Left forelimb (tissue), 1 donor: ENCODE data around the gene ADCY2.

Experiments used
- DNase-seq: peaks from one replicate; pipeline ENCODE4 v3.0.0-alpha.2; 2018; ENCODE audit warnings: low spot score

Gene ADCY2

DNA sequence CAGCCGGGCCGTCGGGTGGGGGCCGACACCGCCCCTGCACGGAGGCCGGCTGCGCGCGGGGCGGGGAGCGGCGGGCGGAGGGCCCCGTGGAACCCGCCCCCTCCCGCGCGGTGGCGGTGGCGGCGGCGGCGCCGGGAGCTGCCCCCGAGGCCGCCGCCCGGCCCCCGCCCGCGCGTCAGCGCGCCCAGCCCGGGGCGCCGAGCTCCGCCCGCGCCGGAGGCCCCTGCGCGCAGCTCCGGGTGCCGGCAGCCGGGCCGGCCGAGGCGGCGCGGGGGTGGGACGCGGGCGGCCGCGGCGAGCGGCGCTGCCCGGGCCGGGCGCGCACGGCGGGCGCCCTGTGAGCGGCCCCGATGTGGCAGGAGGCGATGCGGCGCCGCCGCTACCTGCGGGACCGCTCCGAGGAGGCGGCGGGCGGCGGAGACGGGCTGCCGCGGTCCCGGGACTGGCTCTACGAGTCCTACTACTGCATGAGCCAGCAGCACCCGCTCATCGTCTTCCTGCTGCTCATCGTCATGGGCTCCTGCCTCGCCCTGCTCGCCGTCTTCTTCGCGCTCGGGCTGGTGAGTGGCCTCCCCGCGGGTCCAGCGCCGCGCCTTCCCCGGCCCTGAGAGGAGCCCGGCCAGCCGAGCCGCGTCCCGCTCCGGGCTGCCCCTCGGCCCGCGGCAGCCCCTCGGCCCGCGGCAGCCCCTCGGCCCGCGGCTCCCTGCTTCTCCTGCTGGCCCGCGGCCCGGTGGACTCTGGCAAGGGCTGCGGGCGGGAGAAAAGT lies at the start of gene ADCY2:
Gene ADCY2 (plus strand): TSS at position 192 of the 766 bp plus-strand sequence. CDS start 159 bp downstream, at position 351.
- DNase-seq, result peak; percentile 73

DNA sequence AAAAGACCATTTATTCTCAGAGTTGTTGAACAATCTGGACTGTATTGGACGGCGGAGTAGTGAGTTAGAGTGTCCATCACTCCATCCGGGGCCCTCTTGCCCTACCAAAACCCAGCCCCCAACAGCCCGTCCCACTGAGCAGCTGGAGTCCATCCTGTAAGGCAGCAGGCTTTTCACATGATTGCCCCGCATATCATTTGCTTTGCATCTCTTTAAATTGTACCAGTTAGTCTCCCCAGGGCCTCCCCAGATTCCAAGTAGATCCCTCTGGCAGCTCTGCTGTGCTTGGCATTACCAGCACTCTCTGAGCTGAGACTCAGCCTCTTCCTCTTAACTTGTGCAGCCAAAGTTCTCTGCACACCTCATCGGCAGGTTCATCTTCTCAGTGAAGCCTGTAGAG lies 48.6 kb upstream of the ADCY2 start:
- DNase-seq, result no peak

DNA sequence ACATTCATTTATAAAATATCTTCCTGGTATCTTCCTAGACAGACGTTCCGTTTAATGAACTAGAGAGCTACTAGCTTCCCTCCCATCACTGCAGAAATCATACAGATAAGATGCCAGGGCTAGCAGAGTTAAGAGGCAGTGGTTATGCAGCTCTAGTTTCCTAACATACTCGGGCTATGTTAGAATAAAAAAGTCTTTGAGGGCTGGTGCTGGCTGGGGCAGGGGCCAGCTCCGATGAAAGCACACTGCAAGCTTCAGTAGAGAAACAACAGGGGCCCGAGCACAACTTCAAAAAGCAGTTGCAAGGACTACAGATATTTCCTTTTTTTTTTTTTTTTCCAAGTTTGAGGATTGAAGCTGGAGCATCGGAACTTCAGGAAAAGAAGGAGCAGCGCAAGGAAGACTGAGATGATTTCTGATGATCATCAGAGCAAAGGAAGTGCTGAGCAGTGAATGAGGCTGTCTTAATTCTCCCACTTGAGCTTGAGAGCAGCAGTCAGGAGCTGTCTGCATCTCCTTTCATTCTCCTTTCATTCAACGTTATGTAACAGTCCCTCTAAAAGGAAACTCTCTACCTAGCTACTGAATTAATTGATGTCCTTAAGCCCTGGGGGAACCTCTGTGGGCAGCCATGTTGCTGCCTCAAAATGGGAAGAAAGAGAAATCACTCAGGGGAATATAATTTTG lies 47.6 kb upstream of the ADCY2 start:
- DNase-seq, result no peak

DNA sequence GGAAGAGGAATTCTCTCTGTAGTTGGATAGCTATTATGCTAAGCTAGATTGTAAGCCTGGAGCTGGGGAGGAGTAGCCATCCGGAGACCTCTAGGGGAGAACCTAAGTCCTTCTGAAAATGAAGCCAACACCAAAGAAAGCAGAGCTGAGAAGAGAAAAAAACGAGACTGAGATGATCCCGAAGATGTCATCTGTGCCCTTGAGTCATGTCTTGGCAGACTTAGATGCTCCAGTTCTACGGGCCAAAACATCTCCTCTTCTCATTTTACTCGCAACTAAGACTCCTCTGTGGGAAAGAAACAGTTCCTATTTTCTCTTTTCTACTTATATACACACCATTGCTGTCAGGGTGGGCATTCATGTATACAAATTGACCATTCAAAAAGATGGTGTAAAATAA lies 34.3 kb upstream of the ADCY2 start:
- no peak for DNase-seq

DNA sequence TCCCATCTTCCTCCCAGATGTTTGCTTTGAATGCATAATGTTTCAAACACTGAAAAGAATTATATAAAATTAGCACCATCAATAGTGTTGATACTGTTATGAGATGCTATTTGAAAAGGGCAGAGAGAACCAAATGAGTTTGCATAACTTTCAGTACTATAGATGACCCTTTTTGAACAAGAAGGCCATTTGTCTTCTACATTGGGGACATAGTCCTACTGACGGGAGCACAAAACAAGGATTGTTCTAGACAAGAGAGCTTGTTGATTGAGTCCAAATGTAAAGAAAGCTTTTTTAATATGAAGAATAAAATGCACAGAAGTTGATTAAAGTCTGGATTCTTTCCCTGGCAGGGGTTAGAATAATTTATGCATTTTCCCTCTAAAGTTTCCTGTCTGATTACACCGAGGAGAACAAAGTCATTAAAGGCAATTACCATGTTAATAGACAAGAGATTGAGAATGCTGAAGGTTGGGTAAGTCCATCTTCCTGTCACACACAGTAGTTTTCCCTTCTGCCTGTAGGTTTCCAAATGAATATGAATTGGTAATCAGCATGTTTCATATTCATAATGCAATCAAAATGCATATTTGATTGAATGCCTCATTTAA lies 32.8 kb upstream of the ADCY2 start:
- DNase-seq, result no peak

DNA sequence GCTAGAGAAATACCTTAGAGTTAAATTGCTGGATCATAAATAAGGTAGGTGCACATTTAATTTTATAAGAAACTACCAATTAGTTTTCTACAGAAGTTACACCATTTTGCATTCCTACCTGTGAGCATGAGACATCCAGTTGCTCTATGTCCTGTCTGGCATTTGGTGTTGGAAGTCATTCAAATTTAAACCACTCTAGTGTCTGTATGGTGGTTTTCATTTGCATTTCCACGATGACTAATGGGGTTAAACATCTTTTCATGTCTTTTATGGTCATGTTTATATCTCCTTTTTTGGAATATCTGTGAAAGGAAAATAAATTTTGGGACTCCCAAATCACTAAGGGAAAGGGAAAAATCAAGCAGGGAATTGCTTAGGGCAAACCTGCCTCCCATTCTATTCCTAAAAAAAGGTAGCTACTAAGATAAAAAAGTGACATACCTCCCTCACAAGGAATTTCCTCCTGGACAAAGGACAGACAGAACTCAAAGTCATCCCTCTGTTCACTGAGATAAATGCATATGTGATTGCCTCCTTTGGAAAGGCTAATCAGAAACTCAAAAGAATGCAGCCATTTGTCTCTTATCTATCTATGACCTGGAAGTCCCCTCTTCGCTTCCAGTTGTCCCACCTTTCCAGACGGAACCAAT lies 31.6 kb upstream of the ADCY2 start:
- no peak for DNase-seq

DNA sequence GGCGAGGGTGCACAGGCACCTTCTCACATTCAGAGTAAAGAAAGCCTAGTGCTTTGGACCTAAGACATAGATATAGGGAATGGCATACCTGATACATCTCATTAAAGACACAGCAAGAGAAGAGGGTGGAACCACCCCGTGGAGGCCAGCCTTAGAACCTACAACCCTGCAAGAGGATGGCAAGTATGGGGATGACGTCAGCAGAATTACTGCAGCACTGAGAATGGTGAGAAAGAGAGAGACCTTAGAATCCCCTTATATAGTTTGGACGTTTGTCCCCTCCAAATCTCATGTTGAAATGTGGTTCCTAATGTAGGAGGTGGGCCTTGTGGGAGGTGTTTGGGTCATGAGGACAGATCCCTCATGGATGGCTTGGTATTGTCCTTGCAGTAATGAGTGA lies 28.2 kb upstream of the ADCY2 start:
- DNase-seq, result no peak

DNA sequence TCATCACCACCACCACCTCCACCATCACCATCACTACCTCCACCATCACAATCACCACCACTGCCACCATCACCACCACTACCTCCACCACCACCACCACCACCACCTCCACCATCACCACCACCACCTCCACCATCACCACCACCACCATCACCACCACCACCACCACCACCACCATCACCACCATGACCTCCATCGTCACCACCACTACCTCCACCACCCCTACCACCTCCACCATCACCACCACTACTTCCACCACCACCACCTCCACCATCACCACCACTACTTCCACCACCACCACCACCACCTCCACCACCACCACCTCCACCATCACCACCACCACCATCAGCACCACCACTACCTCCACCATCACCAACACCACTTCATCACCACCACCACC lies 23.5 kb upstream of the ADCY2 start:
- DNase-seq, result no peak

DNA sequence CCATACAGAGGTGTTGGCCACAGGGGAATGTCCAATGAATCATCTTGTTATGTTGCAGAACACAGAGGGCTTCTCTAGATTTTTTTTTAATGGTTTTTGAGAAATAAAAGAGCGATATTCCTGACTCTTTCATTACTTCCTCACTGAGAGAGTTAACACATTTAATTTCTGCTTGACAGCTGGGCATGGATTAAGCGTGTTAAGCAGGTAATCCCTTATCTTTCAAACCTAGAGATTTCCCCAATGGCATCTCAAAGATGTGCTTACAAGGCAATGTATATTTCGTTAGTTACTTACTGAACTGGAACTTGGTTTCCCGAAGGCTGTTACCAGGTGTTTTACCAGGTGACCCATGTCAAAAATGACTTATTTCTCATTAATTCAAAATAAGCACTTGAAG lies 21.8 kb upstream of the ADCY2 start:
- DNase-seq, result no peak

DNA sequence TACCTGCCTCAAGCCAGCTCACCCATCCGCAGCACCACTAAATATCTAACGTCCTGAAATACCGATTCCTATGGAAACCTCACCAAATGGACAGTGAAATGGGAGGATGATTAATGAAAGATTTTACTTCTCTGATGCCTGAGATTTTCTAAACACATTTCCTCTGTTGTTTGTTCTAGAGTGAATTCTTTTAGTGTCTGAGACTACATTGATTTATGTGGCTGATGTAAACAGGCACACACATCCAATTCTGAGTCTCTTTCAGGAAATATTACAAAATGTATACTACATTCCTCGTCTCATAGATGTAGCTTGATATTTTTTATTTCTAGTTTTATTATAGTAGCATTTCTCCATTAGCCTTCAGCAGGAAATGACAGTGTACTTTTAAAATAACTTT lies 20.5 kb upstream of the ADCY2 start:
- no peak for DNase-seq

DNA sequence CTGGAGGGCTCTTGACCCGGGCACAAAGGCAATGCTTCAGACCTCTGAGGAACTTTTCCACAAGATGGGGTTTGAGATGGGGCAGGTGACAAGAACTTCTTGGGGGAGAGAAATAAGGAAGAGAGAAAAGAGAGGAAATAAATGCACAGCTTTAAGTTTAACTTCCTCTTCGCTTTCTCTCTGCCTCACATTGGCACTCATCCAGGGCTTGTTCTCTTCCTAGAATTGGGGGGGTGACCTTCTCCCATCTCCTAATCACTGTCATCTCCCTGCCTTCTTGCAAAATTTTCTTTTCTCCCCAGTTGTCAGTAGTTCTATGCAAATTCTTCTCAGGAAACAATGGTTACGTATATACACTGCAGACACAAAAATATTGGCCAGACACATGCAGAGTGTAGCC lies 19.1 kb upstream of the ADCY2 start:
- no peak for DNase-seq

DNA sequence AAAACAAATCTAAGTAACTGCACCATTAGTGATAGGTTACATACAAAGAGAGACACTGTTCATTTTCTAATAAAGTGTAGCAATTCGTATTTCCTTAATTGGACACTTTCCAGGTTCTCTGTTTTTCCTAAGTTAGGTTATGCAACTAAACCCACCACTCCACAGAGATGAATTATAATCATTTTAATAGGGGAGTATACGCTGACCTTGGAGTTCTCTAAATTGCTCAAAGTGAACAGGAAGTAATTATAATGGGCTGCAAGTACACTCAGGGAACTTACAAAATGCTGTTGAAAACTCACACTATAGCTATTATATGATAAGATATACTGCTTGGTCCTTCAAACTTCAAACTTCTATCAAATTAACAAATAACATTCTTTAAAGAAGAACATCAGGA lies 18.2 kb upstream of the ADCY2 start:
- no peak for DNase-seq

DNA sequence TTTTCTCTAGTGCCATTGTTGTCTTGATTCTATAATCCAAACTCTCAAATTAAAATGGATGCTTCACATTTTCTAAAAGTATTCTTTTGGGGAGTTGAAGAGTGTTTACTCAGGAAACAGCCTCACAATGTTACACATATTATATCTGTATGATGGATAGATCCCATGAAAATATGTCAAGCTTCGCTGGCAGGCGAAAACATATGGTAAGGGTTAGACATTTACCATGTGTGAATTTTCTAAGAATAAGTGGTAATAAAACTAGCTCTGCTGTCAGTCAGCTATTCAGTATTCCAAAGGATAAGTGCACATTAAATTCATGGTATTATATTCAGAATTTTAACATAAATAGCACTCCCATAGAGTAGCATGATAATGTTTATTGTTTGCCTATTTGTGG lies 13.3 kb upstream of the ADCY2 start:
- no peak for DNase-seq

DNA sequence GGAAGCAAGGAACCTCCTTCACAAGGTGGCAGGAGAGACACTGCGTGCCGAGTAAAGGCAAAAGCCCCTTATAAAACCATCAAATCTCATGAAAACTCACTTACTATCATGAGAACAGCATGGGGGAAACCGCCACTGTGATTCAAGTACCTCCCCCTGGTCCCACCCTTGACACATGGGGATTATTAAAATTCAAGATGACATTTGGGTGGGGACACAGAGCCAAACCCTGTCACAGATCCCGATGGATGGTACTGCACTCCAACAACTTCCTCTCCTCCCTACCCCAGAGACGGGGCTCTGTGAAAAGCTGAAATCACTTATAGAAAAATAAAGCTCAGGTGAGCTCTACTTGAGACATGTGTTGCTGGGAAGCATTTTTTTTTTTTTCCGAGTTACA lies 10.3 kb upstream of the ADCY2 start:
- no peak for DNase-seq

DNA sequence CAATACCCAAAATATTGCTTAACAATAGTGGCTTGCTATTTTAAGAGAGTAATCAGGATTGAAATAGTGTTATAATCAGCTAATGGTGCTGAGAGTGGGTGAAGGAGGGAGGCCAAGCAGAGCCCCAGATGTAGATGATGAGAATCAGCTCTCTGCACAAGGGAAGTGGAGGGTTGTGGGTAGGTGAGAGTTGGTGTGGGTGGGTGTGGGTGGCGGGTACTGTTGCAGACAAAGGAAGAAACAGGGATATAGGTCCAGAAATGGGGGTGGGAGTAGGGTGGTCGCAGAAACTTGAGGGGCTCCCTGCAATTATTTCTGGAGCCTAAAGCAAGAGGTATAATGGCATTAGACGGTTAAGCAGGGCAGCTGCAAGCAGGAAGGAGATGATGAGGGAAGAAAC lies 7.4 kb upstream of the ADCY2 start:
- DNase-seq, result no peak

DNA sequence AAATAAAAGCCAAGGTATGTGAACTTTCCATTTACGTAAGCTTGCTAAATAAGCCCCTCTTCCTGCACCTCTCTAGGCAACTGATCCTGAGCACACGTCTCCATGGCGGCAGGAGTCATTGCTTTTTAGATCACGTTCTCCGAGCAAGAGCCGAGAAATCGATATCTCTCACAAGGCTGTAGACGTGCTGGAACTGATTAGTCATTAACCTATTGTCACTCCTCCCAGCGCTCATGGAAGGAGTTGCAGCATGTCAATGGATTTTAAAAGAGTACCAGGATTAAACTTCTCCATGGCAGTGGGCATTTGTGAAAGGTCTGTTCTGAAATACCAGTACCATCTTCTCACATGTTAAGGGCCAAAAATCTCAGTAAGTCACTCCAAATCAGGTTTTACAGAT lies 4.7 kb upstream of the ADCY2 start:
- no peak for DNase-seq

DNA sequence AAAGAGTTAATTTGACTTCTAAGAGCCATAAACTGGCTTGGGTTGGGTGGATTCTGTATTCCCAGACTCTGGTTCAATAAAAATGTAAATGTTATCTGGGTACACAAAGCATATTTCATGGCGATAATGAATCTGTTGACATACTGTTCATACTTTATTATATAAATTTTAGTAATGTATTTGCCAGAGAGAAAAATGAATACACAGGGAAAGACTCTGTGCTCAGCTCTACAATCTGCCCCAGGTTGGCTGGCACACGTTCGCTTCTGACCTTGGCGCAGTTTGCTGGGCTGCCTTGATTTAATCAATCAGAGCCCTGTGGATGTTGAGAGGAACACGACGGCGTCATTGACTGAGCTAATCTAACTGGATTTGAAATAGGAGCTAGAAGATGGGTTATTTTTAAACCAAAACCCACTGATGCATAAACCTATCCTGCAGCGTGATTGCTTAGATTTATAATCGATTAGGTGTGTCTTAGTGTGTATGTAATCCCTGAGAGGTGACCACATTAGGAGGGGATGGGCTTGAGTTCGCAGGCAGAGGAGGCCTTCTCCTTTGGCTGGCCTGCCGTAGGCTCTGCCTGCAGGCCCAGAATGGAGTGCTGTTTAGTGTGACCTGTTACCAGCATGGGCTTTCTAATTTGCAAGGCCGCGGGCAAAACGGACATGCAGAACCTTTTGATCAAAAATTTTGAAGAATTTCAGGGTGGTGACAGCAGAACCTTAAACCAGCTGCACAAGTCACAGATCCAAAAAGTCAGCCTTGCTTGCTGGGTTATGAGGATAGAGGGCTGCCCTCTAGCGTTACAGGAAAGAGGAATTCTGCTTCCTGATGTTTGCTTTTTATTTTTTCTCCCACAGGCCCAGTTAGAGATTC lies 3.9 kb upstream of the ADCY2 start:
- no peak for DNase-seq

DNA sequence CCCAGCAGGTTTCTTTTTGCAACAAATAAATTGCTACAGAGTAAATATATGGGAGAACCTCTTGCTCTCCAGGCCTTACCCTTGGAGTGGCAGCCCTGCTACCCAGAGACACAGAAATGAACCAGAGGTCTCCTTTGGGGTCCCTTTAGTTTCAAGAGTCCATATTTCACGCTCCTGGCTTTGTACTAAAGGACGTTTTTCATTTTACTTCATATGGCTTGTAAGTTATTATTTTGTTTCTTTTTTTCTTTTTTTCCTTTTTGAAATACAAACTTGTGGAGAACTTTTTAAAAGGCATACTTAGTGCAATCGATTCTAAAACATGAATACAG lies 3.3 kb upstream of the ADCY2 start:
- no peak for DNase-seq

DNA sequence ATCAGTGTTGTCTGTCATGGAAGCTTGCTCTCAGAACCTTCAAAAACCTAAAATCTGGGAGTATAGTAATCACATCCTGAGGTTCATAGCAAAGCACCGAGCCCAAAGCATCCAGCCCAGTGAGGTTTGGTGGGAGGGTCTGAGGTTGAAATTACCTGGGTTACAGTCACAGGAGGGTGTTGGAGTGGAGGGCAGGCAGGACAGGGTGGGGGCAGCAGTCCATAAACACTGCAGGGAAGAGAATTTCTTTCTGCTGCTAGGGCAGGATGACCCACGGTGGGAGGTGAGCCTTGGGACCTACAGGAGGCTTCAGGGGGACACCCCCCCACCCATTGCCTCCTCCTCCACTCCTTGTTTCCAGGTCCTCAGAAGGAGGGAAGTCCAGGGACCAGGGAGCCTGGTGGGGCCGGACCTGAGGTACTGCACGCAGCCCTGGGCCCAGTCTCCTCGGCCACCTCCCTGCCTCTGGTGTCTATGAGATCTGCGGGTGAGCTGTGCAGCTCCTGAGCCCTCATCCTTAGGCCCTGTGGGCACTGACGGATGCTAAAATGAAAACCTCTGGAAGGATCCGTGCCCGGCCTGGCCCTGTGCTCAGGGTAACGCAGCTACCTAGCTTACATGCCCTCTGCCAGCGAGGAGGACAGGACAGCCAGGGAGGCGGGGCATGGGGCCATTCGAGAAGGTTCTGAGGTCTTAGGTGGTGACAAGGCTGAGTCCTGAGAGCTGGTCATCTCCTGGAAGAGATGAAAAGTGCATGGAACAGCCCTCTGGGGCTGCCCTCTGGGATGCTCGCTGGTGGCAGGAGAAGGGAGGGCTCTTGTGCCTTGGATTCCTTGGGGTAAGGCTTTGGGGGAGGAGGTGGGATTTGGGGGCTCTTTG lies 1.8 kb upstream of the ADCY2 start:
- no peak for DNase-seq

DNA sequence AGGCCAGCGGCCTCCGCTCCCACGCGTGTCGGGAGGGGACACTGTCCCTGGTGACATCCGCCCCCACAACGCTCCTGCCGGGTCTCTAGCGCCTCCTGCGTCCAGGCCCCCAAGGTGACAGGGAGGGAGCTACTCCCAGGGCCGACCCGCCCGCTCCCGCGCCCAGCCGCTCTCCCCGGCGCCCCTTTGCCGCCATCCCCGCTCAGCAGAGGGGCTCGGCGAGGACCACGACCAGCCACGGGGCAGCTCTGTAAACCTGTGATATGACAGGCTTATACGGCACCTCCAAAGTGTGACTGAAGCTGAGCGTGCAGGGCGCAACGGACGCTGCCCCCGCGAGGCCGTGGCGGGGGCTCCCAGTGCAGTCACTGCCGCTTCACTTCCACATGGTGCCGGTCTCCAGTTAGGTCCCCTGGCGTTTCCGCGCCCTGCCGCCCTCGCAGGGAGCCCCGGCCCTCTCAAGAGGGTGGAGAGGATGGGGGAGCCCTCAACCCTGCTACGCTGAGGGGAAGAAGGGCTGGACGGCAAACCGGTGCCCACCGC lies 978 bp upstream of the ADCY2 start:
- no peak for DNase-seq
